Measurements from ENCODE around the gene ZNF22. TPM values are rescaled to one million over a fixed set of nuclear protein-coding genes. Genes with fewer than 3 reads are reported as not detected.

ZNF22 gene
- total RNA-seq, 1 experiment from 2014 or later, result 13.5 TPM

DNA sequence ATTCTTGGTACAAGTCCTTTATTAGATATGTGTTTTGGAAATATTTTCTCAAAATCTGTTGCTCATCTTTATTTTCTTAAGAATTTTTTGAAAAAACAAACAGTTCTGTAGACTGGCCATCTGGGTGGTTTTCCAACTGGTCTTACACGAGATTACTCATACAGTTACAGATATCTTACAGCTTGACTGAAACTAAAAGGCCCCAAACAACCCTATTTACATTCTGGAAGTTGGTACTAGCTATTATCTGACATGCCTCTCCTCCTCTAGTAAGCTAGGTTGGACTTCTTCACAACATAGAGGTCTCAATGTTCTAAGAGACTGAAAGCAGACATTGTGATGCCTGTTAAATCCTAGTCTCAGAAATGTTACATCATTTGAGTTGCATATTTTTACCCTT, 52.0 kb downstream of the ZNF22 start:
- no peaks in the 10 kb centered on the region for H3K36me3 ChIP-seq (ENCODE audit: control insufficient read depth in 1 of 2, insufficient read depth in 2 of 2, low read length in 2 of 2)
- H3K4me1 ChIP-seq (ENCODE audit: control insufficient read depth in 1 of 2, insufficient read depth in 2 of 2, low read length in 2 of 2), result no peaks in the 10 kb centered on the region
- no peak for ATAC-seq
- POLR2A ChIA-PET, result no interaction called here
- no peak overlapping the region for H3K9ac ChIP-seq (ENCODE audit: low read length)
- no TSS peak for BruUV-seq (replicated peaks)
- H3K4me3 ChIP-seq (replicated peaks in 1 of 2; ENCODE audit: low read depth in 1 of 2, low read length in 2 of 2), result no peak overlapping the region
- H2AFZ ChIP-seq (ENCODE audit: low read depth, low read length, poor library complexity, severe bottlenecking), result no peak overlapping the region
- intact Hi-C loops (cut with micrococcal nuclease), result no loop called here
- 0 out of 2 replicates have a peak, but pooled peaks cover 8% of the 10 kb centered on the region for H3K27me3 ChIP-seq (ENCODE audit: insufficient read depth, low read length)
- no peaks in the 10 kb centered on the region for H4K20me1 ChIP-seq (ENCODE audit: insufficient read depth)
- no peak for DNase-seq (ENCODE audit: low read depth, low spot score)
- no peaks in the 10 kb centered on the region for H3K9me2 ChIP-seq (ENCODE audit: insufficient read depth)
- H3K4me2 ChIP-seq (ENCODE audit: low read length), result no peak overlapping the region
- RAD21 ChIA-PET (ENCODE audit: low non-redundant PET in 1 of 2, low total read pairs in 2 of 2, uncharacterized antibody in 2 of 2, unreplicated experiment in 2 of 2), result no interaction called here
- H3K9me3 ChIP-seq (ENCODE audit: control insufficient read depth in 1 of 2, insufficient read depth in 1 of 2, low read depth in 1 of 2, low read length in 2 of 2), result no peaks in the 10 kb centered on the region
- H3K27ac ChIP-seq (ENCODE audit: low read depth, low read length), result no peak overlapping the region
- no peaks in the 10 kb centered on the region for H3K79me2 ChIP-seq (ENCODE audit: insufficient read depth, low read length)
- TF ChIP-seq, protein P1, sequence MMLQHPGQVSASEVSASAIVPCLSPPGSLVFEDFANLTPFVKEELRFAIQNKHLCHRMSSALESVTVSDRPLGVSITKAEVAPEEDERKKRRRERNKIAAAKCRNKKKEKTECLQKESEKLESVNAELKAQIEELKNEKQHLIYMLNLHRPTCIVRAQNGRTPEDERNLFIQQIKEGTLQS (IDR thresholded peaks at IDR 0.05), result no peak
- TF ChIP-seq FOSL1 (IDR thresholded peaks at IDR 0.05; ENCODE audit: low read depth) (no peak), EGR1 (IDR thresholded peaks at IDR 0.05; ENCODE audit: low read depth) (no peak), ZNF274 (IDR thresholded peaks at IDR 0.05; ENCODE audit: low read depth, low read length) (no peak), SRF (IDR thresholded peaks at IDR 0.05; ENCODE audit: low read depth) (no peak), JUND (IDR thresholded peaks at IDR 0.05) (no peak), EZH2 (IDR thresholded peaks at IDR 0.05) (no peak)
- TF ChIP-seq, protein P2, sequence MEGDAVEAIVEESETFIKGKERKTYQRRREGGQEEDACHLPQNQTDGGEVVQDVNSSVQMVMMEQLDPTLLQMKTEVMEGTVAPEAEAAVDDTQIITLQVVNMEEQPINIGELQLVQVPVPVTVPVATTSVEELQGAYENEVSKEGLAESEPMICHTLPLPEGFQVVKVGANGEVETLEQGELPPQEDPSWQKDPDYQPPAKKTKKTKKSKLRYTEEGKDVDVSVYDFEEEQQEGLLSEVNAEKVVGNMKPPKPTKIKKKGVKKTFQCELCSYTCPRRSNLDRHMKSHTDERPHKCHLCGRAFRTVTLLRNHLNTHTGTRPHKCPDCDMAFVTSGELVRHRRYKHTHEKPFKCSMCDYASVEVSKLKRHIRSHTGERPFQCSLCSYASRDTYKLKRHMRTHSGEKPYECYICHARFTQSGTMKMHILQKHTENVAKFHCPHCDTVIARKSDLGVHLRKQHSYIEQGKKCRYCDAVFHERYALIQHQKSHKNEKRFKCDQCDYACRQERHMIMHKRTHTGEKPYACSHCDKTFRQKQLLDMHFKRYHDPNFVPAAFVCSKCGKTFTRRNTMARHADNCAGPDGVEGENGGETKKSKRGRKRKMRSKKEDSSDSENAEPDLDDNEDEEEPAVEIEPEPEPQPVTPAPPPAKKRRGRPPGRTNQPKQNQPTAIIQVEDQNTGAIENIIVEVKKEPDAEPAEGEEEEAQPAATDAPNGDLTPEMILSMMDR (IDR thresholded peaks at IDR 0.05 in 2 of 3, conservative IDR thresholded peaks at IDR 0.05 in 1 of 3; ENCODE audit: borderline replicate concordance in 1 of 3, insufficient read depth in 1 of 3, low read depth in 2 of 3, low read length in 2 of 3), result no peak
- CTCF ChIA-PET, result no interaction called here

DNA sequence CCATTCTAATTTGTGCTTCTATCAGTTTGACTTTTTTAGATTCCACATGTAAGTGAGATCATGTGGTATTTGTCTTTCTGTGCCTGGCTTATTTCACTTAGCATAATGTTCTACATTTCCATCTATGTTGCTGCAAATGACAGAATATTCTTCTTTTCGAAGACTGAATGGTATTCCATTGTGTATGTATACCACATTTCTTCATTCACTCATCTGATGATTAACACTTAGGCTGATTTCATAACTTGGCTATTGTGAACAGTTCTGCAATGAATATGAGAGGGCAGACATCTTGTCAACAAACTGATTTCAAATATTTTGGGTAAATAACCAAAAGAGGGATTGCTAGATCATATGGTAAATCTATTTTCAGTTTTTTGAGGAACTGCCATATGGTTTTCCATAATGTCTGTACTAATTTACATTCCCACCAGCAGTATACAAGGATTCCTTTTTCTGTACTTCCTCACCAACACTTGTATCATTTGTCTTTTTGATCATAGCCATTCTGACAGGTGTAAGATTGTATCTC, 52.9 kb downstream of the ZNF22 start:
- TF ChIP-seq RAD21 (IDR thresholded peaks at IDR 0.05; ENCODE audit: low read depth), result no peak
- TF ChIP-seq FOSL1 (IDR thresholded peaks at IDR 0.05; ENCODE audit: low read depth), result no peak
- no peak for TF ChIP-seq TCF7L2 (IDR thresholded peaks at IDR 0.05; ENCODE audit: borderline replicate concordance, extremely low read depth, insufficient read depth, insufficient read length)
- no peak for TF ChIP-seq EZH2phosphoT487 (IDR thresholded peaks at IDR 0.05; ENCODE audit: borderline replicate concordance)
- no peak for TF ChIP-seq JUND (IDR thresholded peaks at IDR 0.05)
- no peak for TF ChIP-seq CEBPB (IDR thresholded peaks at IDR 0.05; ENCODE audit: low read depth)
- no peak for TF ChIP-seq POLR2A (IDR thresholded peaks at IDR 0.05; ENCODE audit: borderline replicate concordance, extremely low read depth, insufficient read depth, insufficient read length)
- BruUV-seq (replicated peaks), result no TSS peak
- Histone ChIP-seq H3K27me3 (ENCODE audit: insufficient read depth, low read length) (0 out of 2 replicates have a peak, but pooled peaks cover 8% of the 10 kb centered on the region), H3K4me3 (replicated peaks in 1 of 2; ENCODE audit: low read depth in 1 of 2, low read length in 2 of 2) (no peak overlapping the region), H3K9me2 (ENCODE audit: insufficient read depth) (no peaks in the 10 kb centered on the region), H3K4me1 (ENCODE audit: control insufficient read depth in 1 of 2, insufficient read depth in 2 of 2, low read length in 2 of 2) (no peaks in the 10 kb centered on the region), H3K79me2 (ENCODE audit: insufficient read depth, low read length) (no peaks in the 10 kb centered on the region), H2AFZ (ENCODE audit: low read depth, low read length, poor library complexity, severe bottlenecking) (no peak overlapping the region), H3K9me3 (ENCODE audit: control insufficient read depth in 1 of 2, insufficient read depth in 1 of 2, low read depth in 1 of 2, low read length in 2 of 2) (no peaks in the 10 kb centered on the region), H4K20me1 (ENCODE audit: insufficient read depth) (no peaks in the 10 kb centered on the region), H3K9ac (ENCODE audit: low read length) (no peak overlapping the region), H3K27ac (ENCODE audit: low read depth, low read length) (no peak overlapping the region), H3K4me2 (ENCODE audit: low read length) (no peak overlapping the region), H3K36me3 (ENCODE audit: control insufficient read depth in 1 of 2, insufficient read depth in 2 of 2, low read length in 2 of 2) (no peaks in the 10 kb centered on the region)
- ATAC-seq, result no peak
- ChIA-PET POLR2A (no interaction called here), RAD21 (ENCODE audit: low non-redundant PET in 1 of 2, low total read pairs in 2 of 2, uncharacterized antibody in 2 of 2, unreplicated experiment in 2 of 2) (no interaction called here), CTCF (no interaction called here)
- intact Hi-C loops (cut with micrococcal nuclease), result no loop called here
- DNase-seq (ENCODE audit: low read depth, low spot score), result no peak
